ENCODE results near the gene SLC49A3.
"Not testable (repeated sequence)": the region's sequence is repeated elsewhere in the genome, so short reads cannot be mapped to it uniquely, and the experiment has no call there.

The SLC49A3 gene

DNA sequence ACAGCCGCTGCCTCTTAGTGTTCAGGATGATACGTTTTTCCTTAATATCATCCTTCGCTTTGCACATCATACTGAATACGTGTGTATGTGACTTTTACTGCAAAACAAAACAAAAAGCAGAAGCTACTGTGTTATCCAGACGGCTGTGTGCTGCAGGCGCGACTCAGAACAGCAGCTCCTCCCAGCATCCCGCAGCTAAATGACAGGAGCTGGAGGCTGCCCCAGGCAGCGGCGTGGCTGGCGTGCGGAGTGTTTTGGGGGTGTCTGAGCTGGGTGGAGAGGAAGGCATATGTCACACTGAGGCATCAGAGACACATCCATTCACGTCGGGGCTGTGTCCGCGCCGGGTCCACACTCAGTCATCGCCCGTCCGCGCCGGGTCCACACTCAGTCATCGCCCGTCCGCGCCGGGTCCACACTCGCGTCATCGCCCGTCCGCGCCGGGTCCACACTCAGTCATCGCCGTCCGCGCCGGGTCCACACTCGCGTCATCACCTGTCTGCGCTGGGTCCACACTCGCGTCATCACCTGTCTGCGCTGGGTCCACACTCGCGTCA lies 33.3 kb upstream of the SLC49A3 start:
- no peak for DNase-seq (ENCODE audit: low read depth in 2 of 2)

GRCh38 chr4:721261-722168 lies 32.6 kb upstream of the SLC49A3 start:
- no peak for DNase-seq (ENCODE audit: low read depth in 2 of 2)

- no peak for DNase-seq (ENCODE audit: low read depth in 2 of 2)
These were observed 31.3 kb upstream of the SLC49A3 start for GRCh38 chr4:720111-720860.

DNA sequence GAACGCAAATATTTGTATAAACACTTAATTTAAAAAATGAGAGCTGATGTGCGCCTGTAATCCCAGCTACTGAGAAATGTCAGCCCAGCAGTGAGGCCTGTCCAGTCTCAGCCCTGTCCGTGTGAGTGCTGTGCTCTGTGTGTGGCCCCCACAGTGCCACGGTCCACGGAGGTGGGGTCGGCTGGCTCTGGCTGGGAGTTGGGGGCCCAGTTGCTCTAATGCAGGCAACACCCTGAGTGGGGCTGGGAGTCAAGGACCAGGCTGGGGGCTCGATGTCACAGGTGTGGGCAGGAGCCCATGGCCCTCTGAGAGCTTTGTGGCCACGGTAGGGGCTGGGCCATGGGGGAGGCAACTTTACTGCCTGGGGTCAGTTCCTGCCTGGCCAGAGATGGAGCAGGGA lies 29.5 kb upstream of the SLC49A3 start:
- DNase-seq (ENCODE audit: low read depth in 2 of 2) = no peak

DNA sequence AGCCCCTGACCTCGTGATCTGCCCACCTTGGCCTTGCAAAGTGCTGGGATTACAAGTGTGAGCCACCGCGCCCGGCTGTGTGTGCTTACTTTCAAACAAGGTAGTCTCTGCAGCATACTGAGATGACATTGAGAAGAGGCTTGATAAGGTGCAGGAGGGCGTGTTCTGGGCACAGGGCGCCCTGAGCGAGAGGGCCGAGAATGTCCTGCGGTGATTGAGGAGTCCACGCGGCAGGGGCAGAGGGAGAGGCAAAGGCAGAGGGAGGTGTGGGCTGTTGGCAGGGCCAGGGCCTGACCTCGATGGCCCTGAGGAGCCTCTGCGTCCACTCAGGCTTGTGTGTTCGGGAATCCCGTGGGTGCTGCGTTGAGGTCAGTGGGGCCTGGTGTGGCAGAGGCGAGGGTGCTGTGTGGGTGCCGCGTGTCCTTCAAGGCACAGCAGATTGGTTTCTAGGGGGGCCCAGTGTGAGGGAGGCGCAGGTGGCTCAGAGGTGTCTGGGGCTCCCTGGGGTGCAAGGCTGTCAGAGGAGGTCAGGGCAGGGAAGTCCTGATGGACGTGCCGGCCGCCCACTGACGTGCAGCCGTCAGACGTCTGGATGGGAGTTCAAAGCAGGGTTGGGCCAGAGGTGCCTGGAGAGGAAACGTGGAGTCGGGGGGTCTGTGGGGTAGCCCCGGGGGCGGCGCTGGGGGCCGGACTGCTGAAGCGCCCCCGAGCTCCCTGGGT lies 28.8 kb upstream of the SLC49A3 start:
- DNase-seq (ENCODE audit: low read depth in 2 of 2) = no peak

DNA sequence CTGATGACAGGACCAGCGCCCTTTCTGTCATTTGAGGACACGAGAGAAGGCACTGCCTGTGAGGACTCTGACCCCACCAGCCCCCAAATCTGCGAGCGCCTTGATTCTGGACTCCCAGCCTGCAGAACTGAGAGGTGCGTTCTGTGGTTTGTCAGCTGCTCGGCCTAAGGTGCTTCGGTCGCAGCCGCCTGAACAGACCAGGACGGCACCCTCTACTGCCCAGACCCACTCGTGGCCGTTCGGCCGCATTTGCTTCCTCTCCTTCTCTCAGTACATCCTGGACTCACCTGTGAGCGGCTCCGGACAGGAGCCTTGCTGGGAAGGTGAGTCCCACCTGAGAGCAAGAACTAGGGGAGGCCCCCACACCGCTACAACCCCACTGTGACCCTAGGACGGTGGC lies 25.1 kb upstream of the SLC49A3 start:
- no peak for DNase-seq (ENCODE audit: low read depth in 2 of 2)

DNA sequence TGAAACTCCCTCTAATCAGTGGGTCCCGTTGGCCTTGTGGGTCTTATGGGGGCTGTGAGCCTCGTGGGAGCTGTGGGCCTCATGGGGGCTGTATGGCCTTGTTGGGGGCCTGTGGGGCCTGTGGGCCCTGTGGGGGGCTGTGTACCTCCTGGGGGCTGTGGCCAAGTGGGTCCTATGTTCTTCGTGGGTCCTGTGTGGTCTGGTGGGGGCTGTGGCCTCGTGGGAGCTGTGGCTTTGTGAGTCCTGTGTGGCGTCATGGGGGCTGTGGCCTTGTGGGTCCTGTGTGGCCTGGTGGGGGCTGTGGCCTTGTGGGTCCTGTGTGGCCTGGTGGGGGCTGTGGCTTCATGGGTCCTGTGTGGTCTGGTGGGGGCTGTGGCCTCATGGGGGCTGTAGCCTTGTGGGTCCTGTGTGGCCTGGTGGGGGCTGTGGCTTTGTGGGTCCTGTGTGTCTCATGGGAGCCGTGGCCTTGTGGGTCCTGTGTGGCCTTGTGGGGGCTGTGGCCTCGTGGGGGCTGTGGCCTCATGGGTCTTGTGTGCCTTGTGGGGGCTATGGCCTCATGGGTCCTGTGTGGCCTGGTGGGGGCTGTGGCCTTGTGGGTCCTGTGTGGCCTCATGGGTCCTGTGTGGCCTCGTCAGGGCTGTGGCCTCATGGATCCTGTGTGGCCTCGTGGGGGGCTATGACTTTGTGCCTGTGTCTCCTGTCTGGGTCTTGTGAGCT lies 24.1 kb upstream of the SLC49A3 start:
- DNase-seq (ENCODE audit: low read depth in 2 of 2) = no peak

- no peak for DNase-seq (ENCODE audit: low read depth in 2 of 2)
These were observed 23.1 kb upstream of the SLC49A3 start for GRCh38 chr4:712093-712492.

DNA sequence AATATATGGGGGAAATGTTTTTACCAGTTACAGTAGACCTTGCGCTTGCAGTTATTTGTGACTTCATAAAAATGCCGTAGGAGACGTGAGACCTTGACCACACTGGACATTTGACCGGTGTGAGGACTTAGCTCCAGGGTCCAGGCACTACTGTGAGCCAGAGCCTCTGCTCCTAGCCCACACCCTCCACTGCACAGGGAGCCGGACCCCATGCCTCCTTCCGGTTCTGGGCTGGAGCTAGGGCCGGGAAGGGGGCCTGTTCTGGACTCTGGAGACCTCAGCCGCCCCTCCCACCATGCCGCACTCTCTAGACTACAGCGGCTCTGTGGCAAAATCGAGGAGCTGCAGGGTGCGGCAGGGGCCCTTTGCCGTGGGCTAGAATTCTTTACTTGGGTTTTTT lies 22.0 kb upstream of the SLC49A3 start:
- DNase-seq (ENCODE audit: low read depth in 2 of 2) = no peak

GRCh38 chr4:710116-710515 lies 21.2 kb upstream of the SLC49A3 start:
- DNase-seq (ENCODE audit: low read depth in 2 of 2) = no peak

DNA sequence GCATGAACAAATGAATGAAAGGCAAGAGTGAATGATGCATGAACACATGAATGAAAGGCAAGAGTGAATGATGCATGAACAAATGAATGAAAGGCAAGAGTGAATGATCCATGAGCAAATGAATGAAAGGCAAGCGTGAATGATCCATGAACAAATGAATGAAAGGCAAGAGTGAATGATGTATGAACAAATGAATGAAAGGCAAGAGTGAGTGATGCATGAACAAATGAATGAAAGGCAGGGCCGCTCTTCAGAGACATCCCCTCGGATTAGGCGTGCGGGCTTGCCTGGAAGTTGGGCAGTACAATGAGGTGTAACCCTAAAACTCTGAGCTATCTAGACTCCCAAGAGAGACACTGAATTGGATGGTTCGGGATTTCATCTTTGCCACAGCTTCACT lies 20.4 kb upstream of the SLC49A3 start:
- no peak for DNase-seq (ENCODE audit: low read depth in 2 of 2)

GRCh38 chr4:708631-708933 lies 19.6 kb upstream of the SLC49A3 start:
- no peak for DNase-seq (ENCODE audit: low read depth in 2 of 2)

GRCh38 chr4:707929-708630 lies 19.1 kb upstream of the SLC49A3 start:
- DNase-seq (ENCODE audit: low read depth in 2 of 2) = no peak

DNA sequence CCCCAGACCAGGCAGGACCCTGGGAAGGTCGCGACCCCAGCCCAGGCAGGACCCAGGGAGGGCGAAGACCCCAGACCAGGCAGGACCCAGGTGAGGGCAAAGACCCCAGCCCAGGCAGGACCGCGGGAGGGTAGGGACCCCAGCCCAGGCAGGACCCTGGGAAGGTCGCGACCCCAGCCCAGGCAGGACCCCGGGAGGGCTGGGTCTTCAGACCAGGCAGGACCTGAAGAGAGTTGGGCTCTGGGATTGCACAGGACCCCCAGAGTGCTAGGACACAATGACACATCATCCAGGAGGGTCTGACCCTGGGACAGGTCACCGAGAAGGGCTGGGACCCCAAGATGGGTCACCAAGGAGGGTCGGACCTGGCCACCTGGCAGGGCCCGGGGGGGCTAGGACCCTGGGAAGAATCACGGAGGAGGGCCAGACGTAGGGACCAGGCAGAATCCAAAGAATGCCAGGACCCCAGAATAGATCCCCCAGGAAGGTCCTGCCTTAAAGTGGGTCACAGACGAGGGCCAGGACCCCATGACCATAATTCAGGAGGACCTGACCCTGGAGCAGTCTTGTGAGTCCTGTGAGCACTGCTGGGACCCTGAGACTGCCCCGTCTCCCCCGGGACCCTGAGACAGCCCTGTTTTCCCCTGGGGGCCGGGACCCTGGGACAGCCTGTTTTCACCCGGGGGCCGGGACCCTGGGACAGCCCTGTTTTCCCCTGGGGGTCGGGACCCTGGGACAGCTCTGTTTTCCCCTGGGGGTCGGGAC lies 18.1 kb upstream of the SLC49A3 start:
- no peak for DNase-seq (ENCODE audit: low read depth in 2 of 2)

DNA sequence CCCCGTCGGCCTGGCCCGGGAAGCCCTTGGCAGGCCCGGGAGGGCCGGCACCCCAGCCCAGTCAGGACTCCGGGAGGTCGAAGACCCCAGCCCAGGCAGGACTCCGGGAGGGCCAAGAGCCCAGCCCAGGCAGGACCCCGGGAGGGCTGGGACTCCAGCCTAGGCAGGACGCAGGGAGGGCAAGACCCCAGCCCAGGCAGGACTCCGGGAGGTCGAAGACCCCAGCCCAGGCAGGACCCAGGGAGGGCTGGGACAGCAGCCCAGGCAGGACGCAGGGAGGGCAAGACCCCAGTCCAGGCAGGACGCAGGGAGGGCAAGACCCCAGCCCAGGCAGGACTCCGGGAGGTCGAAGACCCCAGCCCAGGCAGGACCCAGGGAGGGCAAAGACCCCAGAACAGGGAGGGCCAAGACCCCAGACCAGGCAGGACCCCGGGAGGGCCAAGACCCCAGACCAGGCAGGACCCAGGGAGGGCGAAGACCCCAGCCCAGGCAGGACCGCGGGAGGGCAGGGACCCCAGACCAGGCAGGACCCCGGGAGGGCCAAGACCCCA lies 17.2 kb upstream of the SLC49A3 start:
- DNase-seq (ENCODE audit: low read depth in 2 of 2) = not testable (repeated sequence)

DNA sequence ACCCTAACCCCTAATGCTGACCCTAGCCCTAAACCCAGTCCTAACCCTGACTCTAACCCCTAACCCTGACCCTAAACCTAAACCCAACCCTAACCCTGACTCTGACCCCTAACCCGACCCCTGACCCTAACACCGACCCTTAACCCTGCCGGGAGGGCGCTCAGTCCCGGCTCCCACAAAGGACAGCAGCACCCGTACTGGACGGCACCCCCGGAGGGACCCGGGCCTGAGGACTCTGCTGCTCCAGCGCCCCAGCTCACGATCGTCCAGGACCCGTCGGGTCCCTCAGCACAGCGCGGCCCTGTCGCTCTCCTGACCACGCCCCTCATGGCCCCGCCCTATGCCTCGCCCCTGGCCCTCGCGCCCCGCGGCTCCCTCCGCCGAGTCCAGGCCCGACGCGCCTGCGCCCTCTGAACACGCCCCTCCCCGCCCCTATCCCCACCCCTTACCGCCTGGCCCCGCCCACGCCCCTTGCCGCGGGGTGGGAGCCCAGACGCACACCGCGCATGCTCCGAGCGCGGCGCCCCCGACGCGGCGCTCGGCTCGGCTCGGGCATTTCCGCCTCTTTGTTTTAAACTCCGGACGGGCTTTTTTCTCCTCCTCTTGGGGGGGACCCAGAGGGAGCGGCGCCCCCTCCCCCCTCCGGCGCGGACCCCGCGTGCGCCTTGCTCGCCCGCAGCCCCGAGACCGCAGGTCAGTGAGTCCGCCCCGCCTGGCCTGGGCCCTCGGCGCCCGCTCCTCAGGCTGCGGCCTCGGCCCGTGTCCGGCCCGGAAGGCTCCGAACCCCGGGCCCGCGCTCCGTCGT lies 16.5 kb upstream of the SLC49A3 start, which contains the start of gene PCGF3:
TSS of gene PCGF3 (plus strand) at position 555 of the 805 bp plus-strand sequence. CDS start 27,849 bp downstream, outside the sequence.
- peak; percentile 93 to 94 for DNase-seq (ENCODE audit: low read depth in 2 of 2)

GRCh38 chr4:704971-705277 lies 16.0 kb upstream of the SLC49A3 start:
- no peak for DNase-seq (ENCODE audit: low read depth in 2 of 2)

DNA sequence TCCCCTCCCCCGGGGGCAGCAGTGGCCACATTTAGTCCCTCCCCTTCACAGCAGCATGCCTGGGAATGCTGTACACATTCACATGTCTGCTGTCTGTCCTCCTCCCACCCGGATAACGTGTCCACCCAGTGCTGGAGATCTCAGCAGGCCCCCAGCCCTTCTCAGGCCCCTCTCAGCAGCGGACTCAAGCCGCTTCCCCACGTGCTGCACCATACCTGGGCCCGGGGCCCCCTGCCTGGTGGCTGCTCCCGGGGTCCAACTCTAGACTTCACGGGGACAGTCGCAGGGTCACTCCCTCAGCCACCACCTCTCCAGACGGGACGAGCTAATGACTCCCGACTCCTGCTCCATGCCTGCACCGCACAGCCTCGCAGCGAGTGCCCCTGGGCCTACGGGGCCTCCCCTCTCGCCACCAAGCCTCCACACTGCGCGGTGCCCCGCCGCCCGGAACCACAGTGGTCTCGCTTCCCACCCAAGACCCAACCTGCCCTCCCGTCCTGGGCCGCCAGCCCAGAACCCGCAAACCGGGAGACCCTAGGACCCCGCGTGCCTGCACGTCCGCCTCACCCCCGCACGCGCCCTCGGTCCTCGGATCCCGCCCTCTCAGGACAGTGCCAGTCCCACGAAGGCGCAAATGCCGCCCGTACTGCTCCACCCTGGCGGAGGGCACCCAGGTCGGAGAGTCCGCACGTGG lies 15.4 kb upstream of the SLC49A3 start:
- no peak for DNase-seq (ENCODE audit: low read depth in 2 of 2)
